IPS-11a (cell line): ENCODE measurements around the gene KISS1.
A peak's percentile ranks its signal among the peaks of the same experiment; 100 is the strongest.

Source experiments
- H3K4me3 ChIP-seq: one replicate; pipeline ENCODE4 v1.5.1; 2013; ENCODE audit warnings: low read depth, low read length, control low read depth

KISS1 gene

GRCh38 chr1:204218552-204218951 lies 22.3 kb upstream of the KISS1 start:
- no peak overlapping the region for H3K4me3 ChIP-seq

GRCh38 chr1:204217648-204218000 lies 21.3 kb upstream of the KISS1 start:
- no peak overlapping the region for H3K4me3 ChIP-seq

- H3K4me3 ChIP-seq: no peak overlapping the region
These were observed 20.8 kb upstream of the KISS1 start for GRCh38 chr1:204216880-204217647.

GRCh38 chr1:204216236-204216635 lies 19.9 kb upstream of the KISS1 start:
- no peak overlapping the region for H3K4me3 ChIP-seq

GRCh38 chr1:204213668-204214662 lies 17.7 kb upstream of the KISS1 start, which contains the start of gene GOLT1A:
GOLT1A (minus strand) TSS chr1:204213988; CDS start chr1:204213906, 82 bp downstream.
- peak within 1 kb of the TSS; percentile 70 for H3K4me3 ChIP-seq

GRCh38 chr1:204212715-204213114 lies 16.4 kb upstream of the KISS1 start:
- H3K4me3 ChIP-seq: no peak overlapping the region

GRCh38 chr1:204211046-204211445 lies 14.8 kb upstream of the KISS1 start:
- no peak overlapping the region for H3K4me3 ChIP-seq

GRCh38 chr1:204207136-204207616 lies 10.9 kb upstream of the KISS1 start:
- no peak overlapping the region for H3K4me3 ChIP-seq

GRCh38 chr1:204206121-204206520 lies 9.8 kb upstream of the KISS1 start:
- H3K4me3 ChIP-seq: no peak overlapping the region

DNA sequence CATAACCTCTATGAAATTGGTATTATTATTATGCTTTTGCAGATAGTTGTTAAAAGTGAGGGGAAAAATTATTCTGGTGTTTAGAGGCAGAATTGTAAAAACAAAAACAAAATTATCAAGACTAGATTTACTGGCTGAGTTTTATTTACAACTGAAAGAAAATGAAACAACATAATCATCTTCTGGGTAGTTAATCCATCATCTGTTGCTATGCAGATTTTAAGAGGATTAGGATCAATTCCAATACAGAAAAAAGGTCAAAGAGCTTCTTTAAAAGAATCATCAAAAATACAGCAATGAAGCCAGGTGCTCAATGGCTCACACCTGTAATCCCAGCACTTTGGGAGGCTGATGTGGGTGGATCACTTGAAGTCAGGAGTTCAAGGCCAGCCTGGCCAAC lies 9.2 kb upstream of the KISS1 start:
- no peak overlapping the region for H3K4me3 ChIP-seq

DNA sequence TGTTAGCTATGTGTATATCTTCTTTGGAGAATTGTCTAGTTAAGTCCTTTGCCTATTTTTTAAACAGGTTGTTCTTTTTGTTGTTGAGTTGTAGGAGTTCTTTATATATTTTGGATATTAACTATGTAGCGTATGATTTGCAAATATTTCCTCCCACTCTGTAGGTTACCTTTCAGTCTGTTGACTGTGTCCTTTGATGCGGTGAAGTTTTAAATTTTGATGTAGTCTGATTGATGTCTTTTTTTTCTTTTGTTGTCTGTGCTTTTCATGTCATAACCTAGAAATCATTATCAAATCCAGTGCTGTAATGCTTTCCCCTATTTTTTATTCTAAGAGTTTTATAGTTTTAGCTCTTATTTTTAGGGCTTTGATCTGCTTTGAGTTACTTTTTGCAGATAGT lies 8.7 kb upstream of the KISS1 start:
- no peak overlapping the region for H3K4me3 ChIP-seq

DNA sequence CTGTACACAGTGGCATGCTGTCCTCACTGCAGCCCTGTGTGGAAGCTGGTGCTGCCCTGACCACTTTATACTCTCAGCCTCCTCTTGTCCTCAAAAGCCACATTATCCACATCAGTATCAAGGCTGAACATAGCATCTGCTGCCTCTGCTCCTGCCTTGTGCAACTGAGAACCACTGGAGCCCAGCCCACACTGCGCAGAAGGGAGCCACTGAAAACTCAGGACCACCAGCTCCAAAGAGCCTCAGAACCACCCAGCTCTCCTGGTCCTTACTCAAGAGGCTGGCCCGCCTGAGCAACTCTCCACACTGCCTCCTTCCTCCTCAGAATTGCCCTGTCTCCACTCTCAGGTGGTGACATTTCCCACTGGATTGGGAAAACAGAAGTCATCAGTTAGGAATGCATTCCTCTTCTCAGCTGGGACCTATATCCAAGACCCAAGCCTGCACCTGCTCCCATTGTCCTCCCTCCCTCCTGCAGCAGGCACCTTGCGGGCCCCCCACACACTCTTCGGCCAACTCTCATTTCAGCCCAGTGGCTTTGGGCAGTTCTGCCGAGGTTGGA lies 7.0 kb upstream of the KISS1 start:
- no peak overlapping the region for H3K4me3 ChIP-seq

GRCh38 chr1:204202481-204202880 lies 6.2 kb upstream of the KISS1 start:
- H3K4me3 ChIP-seq: no peak overlapping the region

DNA sequence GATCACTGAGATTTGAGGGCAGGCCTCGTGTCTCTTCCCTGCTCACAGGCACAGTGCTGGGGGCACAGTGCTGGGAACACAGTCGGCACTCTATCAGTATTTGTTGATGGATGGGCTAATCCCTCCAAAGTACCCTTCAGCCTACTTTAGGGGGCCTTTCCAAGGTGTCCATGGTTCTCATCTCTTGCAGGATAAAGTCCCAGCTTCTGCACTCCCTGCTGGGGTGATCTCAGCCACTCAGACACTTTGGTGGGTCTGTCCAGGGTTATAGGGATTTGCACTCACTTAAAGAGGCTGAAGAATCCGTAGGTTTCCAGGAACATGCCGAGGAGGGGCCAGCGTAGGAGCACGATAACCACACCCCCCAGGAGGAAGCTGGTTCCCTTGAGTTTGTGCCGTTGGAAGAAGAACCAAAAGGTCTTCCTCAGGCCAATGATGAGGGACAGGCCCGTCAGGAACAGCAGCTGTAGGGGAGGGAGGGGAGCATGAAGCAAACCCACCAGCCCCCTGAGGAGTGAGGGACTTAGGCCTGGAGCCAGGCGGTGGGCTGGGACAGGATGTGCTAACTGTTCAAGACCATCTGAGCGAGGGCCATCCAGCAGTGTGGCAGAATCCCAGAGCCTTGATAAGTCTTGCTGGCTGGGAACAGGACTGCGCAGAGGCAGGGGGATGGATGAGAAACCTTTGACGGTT lies 5.2 kb upstream of the KISS1 start:
- no peak overlapping the region for H3K4me3 ChIP-seq

GRCh38 chr1:204199579-204199978 lies 3.3 kb upstream of the KISS1 start:
- no peak overlapping the region for H3K4me3 ChIP-seq

DNA sequence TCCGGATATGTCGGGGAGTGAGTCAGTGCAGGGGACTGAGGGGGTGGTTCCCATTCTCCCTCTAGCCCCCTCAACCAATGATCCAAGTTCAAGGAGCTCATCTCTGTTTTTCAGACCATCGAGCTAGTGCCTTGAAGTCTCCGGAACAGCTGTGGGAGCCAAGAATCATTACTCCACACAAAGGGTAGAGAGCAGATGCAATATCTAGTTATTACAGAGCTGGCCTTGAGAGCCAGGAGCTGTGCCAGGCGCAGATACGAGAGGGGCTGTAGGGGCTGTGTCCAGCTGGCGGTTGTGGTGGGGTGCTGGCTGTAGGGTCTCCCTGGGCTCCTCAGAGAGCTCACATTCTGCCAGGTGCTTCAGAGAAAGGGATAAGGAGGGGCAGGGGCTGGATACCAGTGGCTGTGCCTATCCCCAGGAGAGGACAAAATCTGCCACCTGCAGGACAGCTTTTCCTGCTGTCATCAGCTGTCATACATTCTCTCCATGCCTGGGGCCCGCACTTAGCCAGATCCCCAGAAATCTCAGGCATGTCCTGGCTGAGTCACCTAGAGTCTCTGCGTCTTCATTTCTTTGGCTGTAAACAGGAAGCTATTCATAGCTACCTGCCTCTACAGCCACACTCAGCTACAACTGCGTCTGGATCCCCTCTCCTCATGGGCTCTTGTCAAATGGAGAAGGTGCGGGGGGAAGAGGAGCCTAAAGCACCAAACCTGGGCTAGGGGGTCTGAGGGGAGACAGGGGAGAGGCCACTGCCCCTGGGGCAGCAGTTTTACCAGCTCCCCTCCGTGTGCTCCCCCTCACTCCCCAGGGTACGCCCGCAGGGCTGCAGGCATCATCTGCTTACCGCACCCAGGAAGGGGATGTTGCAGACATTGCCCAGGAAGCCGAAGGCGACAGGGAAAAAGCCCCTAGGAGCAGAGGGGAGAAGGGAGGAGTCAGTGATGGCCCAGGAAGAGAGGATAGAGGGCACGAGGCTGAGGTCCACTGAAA lies 2.4 kb upstream of the KISS1 start:
- H3K4me3 ChIP-seq: no peak overlapping the region

- no peak overlapping the region for H3K4me3 ChIP-seq
These were observed 777 bp upstream of the KISS1 start for GRCh38 chr1:204197068-204197467.

GRCh38 chr1:204194771-204195170 lies 1.5 kb downstream of the KISS1 start:
- H3K4me3 ChIP-seq: no peak overlapping the region

- H3K4me3 ChIP-seq: no peak overlapping the region
These were observed 2.2 kb downstream of the KISS1 start for GRCh38 chr1:204194080-204194479.
